Erythroblast (primary cell): ENCODE data around the gene PTPRM.

Experiments
- GATA1 ChIP-seq: IDR thresholded peaks from 2 replicates; pipeline ENCODE4 v1.6.1; 2011; ENCODE audit warnings: low read depth, mild to moderate bottlenecking, control low read depth, low read length, moderate library complexity
- POLR2A ChIP-seq: IDR thresholded peaks from 2 replicates; pipeline ENCODE4 v1.6.1; 2011; ENCODE audit warnings: mild to moderate bottlenecking, low read length

- TF ChIP-seq POLR2A (no peak), GATA1 (no peak)
Observed at GRCh38 chr18:8142131-8142711, 575.1 kb downstream of the PTPRM start.
